Measurements from ENCODE around the gene CTU2.

DNA sequence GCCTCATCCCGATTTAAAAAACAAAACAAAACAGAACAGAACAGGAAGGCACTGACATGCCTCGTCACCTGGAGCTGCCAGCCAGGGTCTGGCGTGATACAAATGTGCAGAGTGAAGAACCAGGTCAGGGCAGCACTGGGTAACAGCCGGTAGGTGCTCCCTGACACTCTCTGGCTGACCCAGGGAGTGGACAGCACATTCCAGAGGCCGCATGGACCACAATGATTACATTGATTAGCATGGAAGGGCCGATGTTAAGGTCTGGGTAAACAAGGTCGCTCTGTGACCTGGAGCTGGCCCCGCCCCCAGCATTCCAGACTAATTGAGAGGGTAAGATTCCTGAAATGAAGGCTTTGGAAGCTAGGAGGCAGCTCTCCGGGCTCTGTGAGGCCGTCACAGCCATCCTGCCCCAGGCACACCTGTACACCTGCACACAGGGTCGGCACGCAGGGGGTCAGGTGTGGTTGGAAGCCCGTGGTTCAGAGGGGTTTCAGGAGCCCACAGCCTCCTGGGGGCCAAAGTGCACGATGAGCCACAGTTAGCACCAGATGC is 57.3 kb downstream of the CTU2 start:
- TF ChIP-seq TAF1 (IDR thresholded peaks at IDR 0.05; ENCODE audit: borderline replicate concordance, low read depth, low read length) (no peak), POLR2AphosphoS5 (IDR thresholded peaks at IDR 0.05; ENCODE audit: low read depth, low read length) (no peak), POLR2A (IDR thresholded peaks at IDR 0.05; ENCODE audit: low read depth, low read length) (no peak)
